A673 (cell line): Measurements from ENCODE around the gene AKAP5. TPM values are rescaled to one million over a fixed set of nuclear protein-coding genes. Genes with fewer than 3 reads are reported as not detected.
"Not testable (repeated sequence)": the region's sequence is repeated elsewhere in the genome, so short reads cannot be mapped to it uniquely, and the experiment has no call there.

Experiments used
- BruUV-seq: library from RNA; stranded (reverse); fragments of 400-500 nt; replicated peaks from 2 replicates; lab custom pipeline; 2021; lab: Mats Ljungman, UMichigan
- CTCF ChIA-PET: fragments of 300-600 bp; sonication (Branson Sonifier 250); formaldehyde crosslinking; loops from one replicate; lab custom pipeline; 2022; ENCODE audit warnings: antibody characterized with exemption; lab: Charles Lee
- POLR2A ChIA-PET: fragments of 300-600 bp; sonication (Branson Sonifier 250); formaldehyde crosslinking; loops from one replicate; lab custom pipeline; 2022; ENCODE audit warnings: antibody characterized with exemption; ENCODE audit not compliant: low non-redundant PET; lab: Charles Lee
- DNase-seq: peaks from one replicate; pipeline ENCODE4 v3.0.0-alpha.2; 2015; ENCODE audit warnings: low spot score
- H3K27ac ChIP-seq: fragments of 200-600 bp; sonication (generic); 2 replicates; pipeline ENCODE4 v1.5.1; 2016; ENCODE audit warnings: mixed run types, low read depth, mild to moderate bottlenecking, mixed read lengths, antibody characterized with exemption, low read length; ENCODE audit not compliant: poor library complexity, severe bottlenecking
- H3K27me3 ChIP-seq: fragments of 200-600 bp; sonication (generic); replicated peaks from 2 replicates; pipeline ENCODE4 v1.6.1; 2017; ENCODE audit warnings: mixed run types, low read depth, mild to moderate bottlenecking, mixed read lengths, antibody characterized with exemption, low read length; ENCODE audit not compliant: insufficient read depth, poor library complexity
- H3K36me3 ChIP-seq: fragments of 200-600 bp; sonication (generic); 2 replicates; pipeline ENCODE4 v1.6.1; 2016; ENCODE audit warnings: mixed run types, mild to moderate bottlenecking, mixed read lengths, antibody characterized with exemption, low read length; ENCODE audit not compliant: insufficient read depth, poor library complexity, severe bottlenecking
- H3K4me1 ChIP-seq: fragments of 200-600 bp; sonication (generic); 2 replicates; pipeline ENCODE4 v1.6.1; 2017; ENCODE audit warnings: mixed run types, mild to moderate bottlenecking, mixed read lengths, antibody characterized with exemption, low read length; ENCODE audit not compliant: insufficient read depth, poor library complexity, severe bottlenecking
- H3K4me3 ChIP-seq: fragments of 200-600 bp; sonication (generic); 2 replicates; pipeline ENCODE4 v1.5.1; 2016; ENCODE audit warnings: low read depth, mixed run types, mild to moderate bottlenecking, mixed read lengths, low read length; ENCODE audit not compliant: poor library complexity, severe bottlenecking
- H3K9me3 ChIP-seq: fragments of 200-600 bp; sonication (generic); 2 replicates; pipeline ENCODE4 v1.6.1; 2016; ENCODE audit warnings: mixed run types, low read depth, mild to moderate bottlenecking, mixed read lengths, antibody characterized with exemption, low read length; ENCODE audit not compliant: poor library complexity, severe bottlenecking
- EZH2 ChIP-seq: fragments of 200-600 bp; sonication (generic); IDR thresholded peaks from 2 replicates; pipeline ENCODE4 v1.6.1; 2017; ENCODE audit warnings: borderline replicate concordance, low read depth, mild to moderate bottlenecking, mixed read lengths, antibody characterized with exemption, low read length; ENCODE audit not compliant: poor library complexity, severe bottlenecking
- intact Hi-C: fragments of 100-400 bp; cut with micrococcal nuclease; formaldehyde crosslinking; loops from one replicate; pipeline ENCODE4 v1.10.0; 2022; ENCODE audit not compliant: unreplicated experiment
- total RNA-seq: library from RNA; stranded (reverse); gene quantifications from 2 replicates; pipeline ENCODE4 v1.2.3, GENCODE V29; 2021
- TF ChIP-seq, protein P1 (sequence below): fragments of 300-800, 200-600 bp; sonication (generic); conservative IDR thresholded peaks from 2 replicates; pipeline ENCODE4 v1.5.1; 2017; ENCODE audit warnings: low read depth, mild to moderate bottlenecking, antibody characterized with exemption, low read length, moderate library complexity, mixed read lengths

AKAP5 gene
- total RNA-seq, 1 experiment from 2014 or later: 2.6 TPM

DNA sequence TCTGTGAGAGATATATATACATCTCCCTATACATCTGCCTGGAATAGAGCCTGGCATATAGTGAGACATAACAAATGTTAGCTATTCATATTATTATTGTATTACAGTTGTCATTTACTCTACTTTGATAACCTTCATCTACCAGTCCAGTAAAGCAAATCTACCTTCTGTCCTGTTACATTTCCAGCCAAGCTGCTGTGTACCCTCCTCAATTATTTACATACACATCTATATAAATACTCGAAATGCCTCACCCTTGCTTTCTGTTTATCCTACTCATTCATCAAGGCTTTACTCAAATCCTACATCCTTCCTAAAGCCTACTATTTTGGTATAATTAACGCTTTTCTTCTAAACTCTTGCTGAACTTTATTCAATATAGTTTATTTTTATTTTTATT is 48.0 kb downstream of the AKAP5 start:
- POLR2A ChIA-PET: no interaction called here
- no peaks in the 10 kb centered on the region for H3K36me3 ChIP-seq
- peaks cover 19% of the 10 kb centered on the region for H3K4me1 ChIP-seq
- CTCF ChIA-PET: no interaction called here
- intact Hi-C loops: loop anchor here (5.0 kb wide), 1 partner anchor 124 kb away; no protein-coding TSS in a partner anchor
- no peaks in the 10 kb centered on the region for H3K9me3 ChIP-seq
- no peak overlapping the region for H3K27ac ChIP-seq
- no peak overlapping the region for H3K4me3 ChIP-seq
- no peak for DNase-seq
- no peaks in the 10 kb centered on the region for H3K27me3 ChIP-seq
- no TSS peak for BruUV-seq
- no peak for TF ChIP-seq EZH2
- TF ChIP-seq, protein P1, sequence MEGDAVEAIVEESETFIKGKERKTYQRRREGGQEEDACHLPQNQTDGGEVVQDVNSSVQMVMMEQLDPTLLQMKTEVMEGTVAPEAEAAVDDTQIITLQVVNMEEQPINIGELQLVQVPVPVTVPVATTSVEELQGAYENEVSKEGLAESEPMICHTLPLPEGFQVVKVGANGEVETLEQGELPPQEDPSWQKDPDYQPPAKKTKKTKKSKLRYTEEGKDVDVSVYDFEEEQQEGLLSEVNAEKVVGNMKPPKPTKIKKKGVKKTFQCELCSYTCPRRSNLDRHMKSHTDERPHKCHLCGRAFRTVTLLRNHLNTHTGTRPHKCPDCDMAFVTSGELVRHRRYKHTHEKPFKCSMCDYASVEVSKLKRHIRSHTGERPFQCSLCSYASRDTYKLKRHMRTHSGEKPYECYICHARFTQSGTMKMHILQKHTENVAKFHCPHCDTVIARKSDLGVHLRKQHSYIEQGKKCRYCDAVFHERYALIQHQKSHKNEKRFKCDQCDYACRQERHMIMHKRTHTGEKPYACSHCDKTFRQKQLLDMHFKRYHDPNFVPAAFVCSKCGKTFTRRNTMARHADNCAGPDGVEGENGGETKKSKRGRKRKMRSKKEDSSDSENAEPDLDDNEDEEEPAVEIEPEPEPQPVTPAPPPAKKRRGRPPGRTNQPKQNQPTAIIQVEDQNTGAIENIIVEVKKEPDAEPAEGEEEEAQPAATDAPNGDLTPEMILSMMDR: no peak

DNA sequence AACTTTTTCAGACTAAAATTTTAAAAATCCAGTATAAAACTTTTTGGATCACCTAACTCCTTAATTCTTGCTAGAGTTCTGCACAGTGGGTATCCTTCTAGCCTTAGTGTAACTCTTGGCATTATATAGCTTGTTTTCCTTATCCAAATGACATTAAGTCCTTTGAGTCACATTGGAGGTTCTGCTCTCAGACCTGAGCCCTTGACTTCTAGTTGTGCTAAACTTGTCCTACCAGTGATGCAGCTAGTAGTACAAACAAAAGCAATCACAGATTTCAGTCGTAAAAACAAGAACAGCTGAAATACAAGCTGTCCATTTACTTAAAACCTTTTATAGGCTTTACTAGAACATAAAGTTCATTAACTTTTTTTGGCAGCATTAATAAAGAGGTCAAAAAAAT is 49.8 kb downstream of the AKAP5 start:
- no peak for DNase-seq
- peaks cover 14% of the 10 kb centered on the region for H3K4me1 ChIP-seq
- TF ChIP-seq, protein P1: no peak
- no peak for TF ChIP-seq EZH2
- ChIA-PET POLR2A (interaction anchor here (0.7 kb wide), 2 partner anchors 28 to 81 kb away, joined by 5 to 6 read pairs; no protein-coding TSS in a partner anchor), CTCF (no interaction called here)
- intact Hi-C loops: no loop called here
- BruUV-seq: no TSS peak
- H3K9me3 ChIP-seq: no peaks in the 10 kb centered on the region
- no peaks in the 10 kb centered on the region for H3K36me3 ChIP-seq
- H3K27ac ChIP-seq: no peak overlapping the region
- H3K27me3 ChIP-seq: no peaks in the 10 kb centered on the region
- no peak overlapping the region for H3K4me3 ChIP-seq

DNA sequence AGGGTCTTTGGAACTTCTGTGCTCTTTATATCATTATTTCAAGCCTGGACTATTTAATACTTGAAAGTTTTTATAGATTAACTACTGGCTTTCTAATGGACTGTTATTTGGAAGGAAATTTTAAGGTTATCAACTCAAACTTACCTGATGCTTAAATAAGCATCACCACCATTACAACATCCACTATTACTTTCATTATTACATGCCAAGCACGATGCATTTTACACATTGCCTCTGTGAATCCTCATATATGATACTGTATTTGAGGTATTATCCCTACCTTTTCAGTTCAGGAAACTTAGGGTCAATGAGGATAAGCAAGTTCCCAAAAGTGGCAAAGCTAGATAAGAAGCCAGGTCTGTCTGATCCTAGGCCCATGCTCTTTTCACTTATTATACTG is 51.7 kb downstream of the AKAP5 start:
- Histone ChIP-seq H3K9me3 (no peaks in the 10 kb centered on the region), H3K4me1 (no peaks in the 10 kb centered on the region), H3K36me3 (peaks cover 6% of the 10 kb centered on the region), H3K4me3 (no peak overlapping the region), H3K27me3 (no peaks in the 10 kb centered on the region), H3K27ac (no peak overlapping the region)
- TF ChIP-seq, protein P1: no peak
- TF ChIP-seq EZH2: no peak
- intact Hi-C loops: no loop called here
- no TSS peak for BruUV-seq
- ChIA-PET POLR2A (no interaction called here), CTCF (no interaction called here)
- DNase-seq: no peak

DNA sequence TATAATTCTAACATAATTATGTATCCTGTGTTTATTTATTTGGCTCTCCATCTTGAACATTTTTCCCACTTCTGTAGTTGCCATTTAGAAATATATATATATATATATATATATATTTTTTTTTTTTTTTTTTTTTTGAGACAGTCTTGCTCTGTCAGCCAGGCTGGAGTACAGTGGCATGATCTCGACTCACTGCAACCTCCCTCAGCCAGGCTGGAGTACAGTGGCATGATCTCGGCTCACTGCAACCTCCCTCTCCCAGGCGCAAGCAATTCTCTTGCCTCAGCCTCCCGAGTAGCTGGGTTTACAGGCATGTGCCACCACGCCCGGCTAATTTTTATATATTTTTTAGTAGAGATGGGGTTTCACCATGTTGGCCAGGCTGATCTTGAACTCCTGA is 52.4 kb downstream of the AKAP5 start:
- POLR2A ChIA-PET, CTCF ChIA-PET: not testable (repeated sequence)

More for the DNA sequence above, 52.4 kb downstream of the AKAP5 start:
- H3K27ac ChIP-seq, intact Hi-C loops, H3K27me3 ChIP-seq, H3K4me3 ChIP-seq, H3K4me1 ChIP-seq, H3K9me3 ChIP-seq, BruUV-seq, DNase-seq: not testable (repeated sequence)
- H3K36me3 ChIP-seq: peaks cover 11% of the 10 kb centered on the region
